GM18868 (cell line): ENCODE results near the gene SLC5A2.

Source experiments
- ATAC-seq: cut with Tn5 transposase; IDR thresholded peaks from one replicate; pipeline ENCODE4 v1.9.1; 2021; ENCODE audit warnings: mild to moderate bottlenecking, moderate library complexity; ENCODE audit not compliant: unreplicated experiment

Gene SLC5A2

DNA sequence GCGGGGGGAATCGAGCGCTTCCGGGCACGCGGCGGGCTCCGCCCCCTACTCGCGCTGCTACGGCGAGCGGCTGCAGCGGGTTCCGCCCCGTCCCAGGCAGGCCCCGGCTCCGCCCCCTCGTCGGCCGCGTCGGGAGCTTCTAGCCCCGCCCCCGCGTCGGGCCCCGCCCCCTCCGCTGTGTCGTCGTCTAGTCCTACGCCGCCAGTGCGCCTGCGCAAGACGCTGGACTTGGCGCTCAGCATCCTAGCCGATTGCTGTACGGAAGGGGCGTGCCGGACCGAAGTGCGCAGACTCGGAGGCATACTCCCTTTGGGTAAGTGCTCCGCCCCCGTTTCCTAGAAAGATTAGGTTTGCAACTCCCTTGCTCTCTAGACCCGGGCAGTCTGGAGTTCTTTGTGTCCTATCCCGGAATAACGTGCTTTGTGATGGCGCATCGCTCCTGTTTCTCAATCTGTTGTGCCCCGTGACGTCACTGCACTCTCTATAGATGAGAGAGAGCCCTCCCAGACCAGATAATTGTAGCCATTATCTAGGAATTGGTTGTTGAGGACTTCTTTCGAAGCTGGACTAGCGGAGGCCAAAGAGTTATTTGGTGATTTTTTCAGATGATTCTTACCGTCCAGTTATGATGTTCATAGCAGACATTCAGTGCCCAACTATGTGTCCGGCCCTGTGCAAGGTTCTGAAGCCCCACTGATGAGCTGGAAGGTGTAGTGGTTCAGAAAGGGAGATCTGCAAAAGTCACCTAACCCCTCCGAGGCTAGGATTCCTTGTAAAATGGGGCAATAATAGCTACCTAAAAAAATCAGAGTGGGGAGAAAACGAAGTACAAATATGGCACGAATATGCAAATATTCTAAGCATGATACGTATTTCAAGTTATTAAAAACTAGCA, 23.0 kb upstream of the SLC5A2 start:
- peak; percentile 70 for ATAC-seq

DNA sequence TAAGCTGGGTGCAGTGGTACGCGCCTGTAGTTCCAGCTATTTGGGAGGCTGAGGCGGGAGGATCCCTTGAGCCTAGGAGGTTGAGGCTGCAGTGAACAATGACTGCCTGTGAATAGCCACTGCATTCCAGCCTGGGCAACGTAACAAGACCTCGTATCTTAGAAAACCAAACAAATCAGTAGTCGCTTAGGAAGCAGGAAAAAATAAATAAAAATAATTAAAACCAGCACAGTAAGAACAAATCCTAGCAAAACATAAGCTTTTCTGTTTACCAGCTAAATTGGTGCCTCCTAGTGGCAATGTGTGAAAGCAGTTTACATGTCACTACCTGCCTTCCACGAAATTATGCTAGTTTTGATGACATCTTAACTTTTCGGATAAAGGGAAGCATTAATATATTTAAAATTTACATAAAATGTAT, 22.3 kb upstream of the SLC5A2 start:
- ATAC-seq: no peak

DNA sequence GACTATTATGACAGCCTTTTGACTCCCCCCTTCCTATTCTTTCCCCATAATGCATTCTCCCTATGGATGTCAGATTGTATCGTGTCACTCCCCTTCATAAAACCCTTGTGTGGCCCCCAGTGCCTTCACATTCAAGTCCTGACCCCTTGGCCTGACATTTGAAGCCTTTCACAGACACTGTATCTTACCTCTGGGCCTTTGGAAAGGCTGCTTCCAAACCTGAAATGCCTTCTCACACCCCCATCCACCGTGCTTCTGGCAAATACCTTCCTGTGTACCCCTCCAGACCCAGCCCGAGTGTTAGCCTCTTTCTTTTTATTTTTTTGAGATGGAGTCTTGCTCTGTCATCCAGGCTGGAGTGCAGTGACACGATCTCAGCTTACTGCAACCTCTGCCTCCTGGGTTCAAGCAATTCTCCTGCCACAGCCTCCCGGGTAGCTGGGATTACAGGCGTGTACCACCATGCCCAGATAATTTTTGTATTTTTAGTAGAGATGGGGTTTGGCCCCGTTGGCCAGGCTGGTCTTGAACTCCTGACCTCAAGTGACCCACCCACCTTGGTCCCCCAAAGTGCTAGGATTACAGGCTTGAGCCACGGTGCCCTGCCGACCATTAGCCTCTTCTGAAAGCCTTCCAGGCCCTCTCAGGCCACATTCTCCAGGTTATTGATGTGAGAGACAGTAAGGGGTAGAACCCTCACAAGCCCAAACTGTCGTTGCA, 21.6 kb upstream of the SLC5A2 start:
- ATAC-seq: no peak

DNA sequence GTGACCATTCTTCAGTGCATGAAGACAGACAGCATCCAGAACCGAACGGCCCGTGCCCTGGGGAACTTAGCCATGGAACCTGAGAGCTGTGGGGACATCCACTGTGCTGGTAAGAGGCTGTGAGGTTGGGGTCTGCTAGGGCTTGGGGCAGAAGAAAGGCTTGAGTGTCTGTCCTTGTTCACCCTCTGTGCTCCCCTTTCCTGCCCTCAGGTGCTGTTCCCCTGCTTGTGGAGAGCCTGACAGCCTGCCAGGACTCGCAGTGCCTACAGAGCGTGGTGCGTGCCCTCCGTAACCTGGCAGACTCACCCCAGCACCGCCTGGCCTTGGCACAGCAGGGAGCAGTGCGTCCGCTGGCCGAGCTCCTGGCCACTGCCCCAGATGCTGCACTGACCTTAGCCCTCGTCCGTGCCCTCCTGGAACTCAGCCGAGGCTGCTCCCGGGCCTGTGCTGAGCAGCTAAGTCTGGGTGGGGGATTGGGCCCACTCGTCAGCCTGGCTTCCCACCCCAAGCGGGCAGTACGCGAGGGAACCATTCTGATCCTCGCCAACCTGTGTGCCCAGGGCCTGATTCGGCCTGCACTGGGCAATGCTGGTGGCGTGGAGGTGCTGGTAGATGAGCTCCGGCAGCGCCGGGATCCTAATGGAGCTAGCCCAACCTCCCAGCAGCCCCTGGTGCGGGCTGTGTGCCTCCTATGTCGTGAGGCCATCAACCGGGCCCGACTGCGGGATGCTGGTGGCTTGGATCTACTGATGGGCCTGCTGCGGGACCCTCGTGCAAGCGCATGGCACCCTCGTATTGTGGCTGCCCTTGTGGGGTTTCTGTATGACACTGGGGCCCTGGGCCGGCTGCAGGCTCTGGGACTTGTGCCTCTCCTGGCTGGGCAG, 20.8 kb upstream of the SLC5A2 start:
- ATAC-seq: no peak

DNA sequence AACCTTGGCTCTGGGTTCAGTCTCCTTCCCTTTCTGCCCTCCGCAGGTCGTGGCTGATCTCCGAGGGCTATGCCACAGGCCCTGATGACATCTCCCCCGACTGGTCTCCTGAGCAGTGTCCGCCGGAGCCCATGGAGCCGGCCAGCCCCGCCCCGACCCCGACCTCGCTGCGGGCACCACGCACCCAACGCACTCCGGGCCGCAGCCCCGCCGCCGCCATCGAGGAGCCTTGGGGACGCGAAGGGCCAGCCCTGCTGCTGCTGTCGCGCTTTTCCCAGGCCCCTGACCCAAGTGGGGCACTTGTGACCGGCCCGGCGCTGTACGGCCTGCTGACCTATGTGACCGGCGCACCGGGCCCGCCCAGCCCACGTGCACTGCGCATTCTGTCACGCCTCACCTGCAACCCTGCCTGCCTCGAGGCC, 18.6 kb upstream of the SLC5A2 start:
- no peak for ATAC-seq

DNA sequence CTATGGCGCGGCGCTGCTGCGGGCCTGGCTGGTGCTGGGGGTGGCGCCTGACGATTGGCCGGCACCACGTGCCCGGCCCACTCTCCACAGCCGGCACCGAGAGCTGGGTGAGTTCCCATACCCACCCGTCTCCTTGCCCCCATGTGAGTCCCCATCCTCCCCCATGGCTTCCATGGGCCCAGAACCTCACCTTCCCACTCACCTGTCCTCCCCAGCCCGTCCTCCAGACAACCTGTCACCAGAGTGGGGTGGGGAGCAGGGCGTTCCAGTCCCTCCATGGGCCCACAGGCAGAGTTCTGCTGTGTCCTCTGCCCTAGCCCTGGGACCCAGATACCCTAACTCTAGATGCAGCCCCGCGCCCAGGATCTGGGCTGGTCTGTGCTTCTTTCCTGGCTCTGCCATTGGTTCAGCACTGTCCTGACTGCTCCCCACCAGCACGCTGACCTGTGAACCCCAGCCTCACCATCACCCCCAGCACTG, 18.1 kb upstream of the SLC5A2 start:
- no peak for ATAC-seq

DNA sequence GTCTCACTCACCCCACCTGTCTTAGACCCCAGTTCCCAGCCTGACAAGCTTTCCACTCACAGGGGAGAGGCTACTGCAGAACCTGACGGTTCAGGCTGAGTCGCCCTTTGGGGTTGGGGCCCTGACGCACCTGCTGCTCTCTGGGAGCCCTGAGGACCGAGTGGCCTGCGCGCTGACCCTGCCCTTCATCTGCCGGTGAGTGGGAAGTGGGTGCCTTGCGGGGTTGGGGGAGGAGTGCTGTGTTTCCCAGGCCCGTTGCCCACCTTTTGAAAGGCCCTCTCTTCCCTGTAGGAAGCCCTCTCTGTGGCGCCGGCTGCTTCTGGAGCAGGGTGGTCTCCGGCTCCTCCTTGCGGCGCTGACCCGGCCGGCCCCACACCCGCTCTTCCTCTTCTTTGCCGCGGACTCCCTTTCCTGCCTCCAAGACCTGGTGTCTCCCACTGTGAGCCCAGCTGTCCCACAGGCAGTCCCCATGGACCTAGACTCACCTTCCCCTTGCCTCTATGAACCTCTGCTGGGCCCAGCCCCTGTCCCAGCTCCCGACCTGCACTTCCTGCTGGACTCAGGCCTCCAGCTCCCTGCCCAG, 17.0 kb upstream of the SLC5A2 start:
- no peak for ATAC-seq

DNA sequence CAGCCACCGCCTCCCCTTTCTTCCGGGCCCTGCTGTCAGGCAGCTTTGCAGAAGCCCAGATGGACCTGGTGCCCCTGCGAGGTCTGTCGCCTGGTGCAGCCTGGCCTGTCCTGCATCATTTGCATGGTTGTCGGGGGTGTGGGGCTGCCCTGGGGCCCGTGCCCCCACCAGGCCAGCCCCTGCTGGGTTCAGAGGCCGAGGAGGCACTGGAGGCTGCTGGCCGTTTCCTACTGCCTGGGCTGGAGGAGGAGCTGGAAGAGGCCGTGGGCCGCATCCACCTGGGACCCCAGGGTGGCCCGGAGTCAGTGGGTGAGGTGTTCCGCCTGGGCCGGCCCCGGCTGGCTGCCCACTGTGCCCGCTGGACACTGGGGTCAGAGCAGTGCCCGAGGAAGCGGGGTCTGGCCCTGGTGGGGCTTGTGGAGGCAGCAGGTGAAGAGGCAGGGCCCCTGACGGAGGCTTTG, 16.5 kb upstream of the SLC5A2 start:
- no peak for ATAC-seq

DNA sequence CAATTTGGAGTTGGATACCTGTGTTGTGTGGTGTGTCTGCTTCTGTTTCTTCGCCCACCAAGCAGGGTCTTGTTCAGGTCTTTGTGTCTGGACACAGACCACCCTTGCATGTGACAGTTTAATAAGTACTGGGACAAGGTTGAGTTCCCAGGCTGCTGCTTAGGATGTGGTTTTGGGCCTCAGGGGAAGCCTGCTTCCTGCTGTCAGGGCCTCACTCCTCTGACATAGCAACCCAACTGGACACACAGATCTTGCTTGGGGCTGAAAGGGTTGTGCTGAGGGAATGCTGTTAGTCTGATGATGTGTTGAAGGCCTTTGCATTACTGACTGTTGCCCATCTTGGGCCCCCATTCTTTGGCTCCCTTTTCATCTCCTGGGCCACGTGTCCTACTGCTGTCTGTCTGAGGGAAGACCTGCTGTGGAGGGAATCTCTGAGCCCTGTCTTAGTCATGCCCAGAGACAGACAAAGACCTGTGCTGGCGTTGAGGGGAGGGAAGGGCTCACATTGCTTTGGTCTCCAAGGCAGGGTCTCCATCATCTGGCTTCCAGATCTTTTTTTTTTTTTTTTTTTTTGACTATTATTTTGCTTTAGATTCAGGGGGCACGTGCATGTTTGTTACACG, 15.7 kb upstream of the SLC5A2 start:
- no peak for ATAC-seq

DNA sequence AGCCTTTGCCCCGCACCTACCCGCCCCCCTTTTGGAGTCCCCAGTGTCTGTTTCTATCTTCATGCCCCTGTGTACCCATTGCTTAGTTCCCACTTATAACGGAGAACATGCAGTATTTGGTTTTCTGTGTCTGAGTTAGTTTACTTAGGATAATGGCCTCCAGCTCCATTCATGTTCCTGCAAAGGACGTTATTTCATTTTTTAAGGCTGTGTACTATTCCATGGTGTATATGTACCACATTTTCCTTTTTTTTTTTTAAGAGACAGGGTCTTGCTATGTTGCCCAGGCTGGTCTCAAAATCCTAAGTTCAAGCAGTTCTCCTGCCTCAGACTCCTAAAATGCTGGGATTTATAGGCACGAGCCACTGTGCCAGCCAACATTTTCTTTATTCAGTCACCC, 15.1 kb upstream of the SLC5A2 start:
- ATAC-seq: no peak

DNA sequence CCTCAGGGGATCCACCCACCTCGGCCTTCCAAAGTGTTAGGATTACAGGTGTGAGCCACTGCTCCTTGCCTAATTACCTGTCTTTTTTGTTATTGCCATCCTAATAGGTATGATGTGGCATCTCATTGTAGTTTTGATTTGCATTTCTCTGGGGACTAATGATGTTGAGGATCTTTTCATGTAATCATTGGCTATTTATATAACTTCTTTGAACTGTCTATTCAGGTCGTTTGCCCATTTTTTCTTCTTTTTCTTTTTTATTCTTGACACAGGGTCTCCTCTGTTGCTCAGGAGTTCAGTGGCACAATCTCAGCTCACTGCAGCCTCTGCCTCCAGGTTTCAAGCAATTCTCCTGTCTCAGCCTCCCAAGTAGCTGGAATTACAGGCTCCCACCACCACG, 12.3 kb upstream of the SLC5A2 start:
- no peak for ATAC-seq

DNA sequence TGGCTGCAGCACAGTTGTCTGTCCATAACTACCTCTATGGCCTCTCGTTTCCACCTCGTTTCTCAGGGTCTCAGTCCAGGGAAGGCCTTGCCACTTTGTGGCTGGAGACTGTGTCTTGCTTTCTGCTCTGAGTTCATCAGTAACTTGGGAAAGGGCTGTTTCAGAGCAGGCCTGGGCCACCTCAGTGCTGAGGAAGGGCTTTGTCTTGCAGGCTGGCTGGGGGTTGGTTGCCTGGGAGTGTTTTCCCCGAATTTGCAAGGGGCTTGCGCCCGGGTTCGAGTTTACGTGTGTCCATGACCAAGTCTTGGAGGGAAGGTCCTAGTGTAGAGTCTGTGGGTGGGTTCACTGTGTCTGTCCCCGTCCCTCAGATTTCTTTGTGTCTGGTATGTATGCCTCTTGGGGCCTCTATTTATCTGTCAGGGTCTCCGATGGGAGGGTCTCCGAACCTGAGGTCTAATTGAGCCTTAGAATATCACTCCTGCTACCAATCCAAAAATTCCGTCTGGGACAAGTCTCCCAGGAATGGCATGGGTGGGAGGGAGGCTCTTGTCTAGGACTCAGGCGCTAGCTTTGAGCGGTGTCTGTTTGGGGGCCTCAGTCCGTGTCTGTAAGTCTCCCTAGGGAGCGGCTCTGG, 11.6 kb upstream of the SLC5A2 start:
- ATAC-seq: no peak

DNA sequence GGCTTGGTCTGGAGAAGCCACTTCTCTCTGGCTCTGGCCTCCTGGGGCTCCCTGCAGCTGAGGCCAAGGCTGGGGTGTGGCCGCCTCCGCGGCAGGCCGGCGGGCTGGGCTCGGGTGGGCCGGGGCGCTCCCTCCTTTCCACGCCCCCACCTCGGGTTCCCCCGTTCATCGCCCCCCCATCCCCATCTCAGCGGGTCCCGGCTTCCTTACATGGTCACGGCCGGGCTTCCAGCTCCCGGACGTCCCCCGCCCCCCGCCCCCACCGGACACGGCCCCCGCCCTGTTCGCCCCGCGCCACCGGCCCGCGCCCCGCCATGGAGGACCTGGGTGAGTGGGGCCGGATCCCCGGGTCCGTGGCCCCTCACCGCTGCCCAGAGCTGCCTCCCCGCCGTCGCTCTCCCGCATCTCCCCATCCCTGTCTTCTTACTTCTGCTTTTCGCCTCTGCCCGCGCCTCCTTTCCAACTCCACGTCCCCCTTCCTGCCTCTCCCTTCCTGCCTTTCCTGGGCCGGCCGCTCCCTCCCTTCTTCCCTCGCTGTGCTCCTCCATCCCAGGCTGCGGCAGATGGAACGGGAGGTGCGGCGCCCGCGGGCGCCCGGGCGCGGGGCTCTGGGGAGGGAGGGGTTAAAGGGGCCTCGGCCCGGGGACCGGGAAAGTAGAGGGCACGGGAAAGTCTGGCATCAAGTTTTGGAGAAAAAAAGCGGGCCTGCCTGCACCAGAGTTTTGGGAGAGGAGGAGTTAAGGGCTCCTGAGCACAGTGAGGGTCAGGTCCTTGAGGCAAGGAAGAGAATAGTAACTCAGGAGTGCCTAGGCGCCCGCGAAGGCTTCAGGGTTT, 10.8 kb upstream of the SLC5A2 start, which contains the start of gene TGFB1I1:
TSS of gene TGFB1I1 (plus strand) at position 278 of the 834 bp plus-strand sequence. CDS start at position 315, 37 bp downstream.
- no peak for ATAC-seq

DNA sequence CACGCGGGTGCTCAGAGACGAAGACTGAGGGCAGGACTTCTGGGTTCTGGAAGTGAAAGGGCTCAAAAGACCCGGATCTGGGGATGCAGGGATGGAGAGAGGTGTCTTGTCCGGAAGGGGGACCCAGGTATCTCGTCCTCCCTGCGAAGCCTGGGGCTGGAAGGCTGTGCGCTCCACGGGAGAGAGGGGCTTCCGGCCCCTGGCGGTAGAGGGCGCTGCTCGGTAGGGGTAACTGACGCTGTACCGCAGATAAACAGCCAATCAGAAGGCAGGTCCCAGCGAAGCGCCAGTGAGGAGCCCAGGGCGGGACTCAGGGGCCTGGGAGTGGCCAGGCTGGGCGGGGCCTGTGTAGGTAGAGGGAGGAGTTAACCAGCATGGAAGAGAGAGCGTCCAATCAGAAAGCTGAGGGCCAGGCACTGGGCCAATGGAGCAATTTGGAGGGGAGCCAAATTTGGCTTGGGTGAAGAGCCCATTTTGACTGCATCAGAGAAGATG, 10.2 kb upstream of the SLC5A2 start:
- no peak for ATAC-seq

DNA sequence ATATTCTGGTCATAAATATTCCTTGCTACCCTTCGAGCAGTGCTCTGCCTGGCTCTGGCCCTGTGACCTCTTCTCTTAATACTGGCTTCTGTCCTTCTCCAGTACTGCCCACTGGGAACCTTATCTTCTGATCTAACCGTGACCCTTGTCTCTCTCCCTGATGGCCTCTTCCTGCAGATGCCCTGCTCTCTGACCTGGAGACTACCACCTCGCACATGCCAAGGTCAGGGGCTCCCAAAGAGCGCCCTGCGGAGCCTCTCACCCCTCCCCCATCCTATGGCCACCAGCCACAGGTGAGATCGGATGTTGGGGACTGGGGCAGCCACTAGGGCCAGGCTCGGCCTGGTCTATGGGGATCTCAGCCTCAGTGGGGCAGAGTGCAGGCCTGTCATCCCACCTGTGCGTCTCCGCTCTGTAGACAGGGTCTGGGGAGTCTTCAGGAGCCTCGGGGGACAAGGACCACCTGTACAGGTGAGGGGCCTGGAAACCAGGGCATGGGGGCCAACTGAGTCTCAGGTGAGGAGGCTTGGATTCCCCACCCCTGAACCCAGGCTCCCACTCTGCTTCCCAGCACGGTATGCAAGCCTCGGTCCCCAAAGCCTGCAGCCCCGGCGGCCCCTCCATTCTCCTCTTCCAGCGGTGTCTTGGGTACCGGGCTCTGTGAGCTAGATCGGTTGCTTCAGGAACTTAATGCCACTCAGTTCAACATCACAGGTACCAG, 9.5 kb upstream of the SLC5A2 start:
- no peak for ATAC-seq

DNA sequence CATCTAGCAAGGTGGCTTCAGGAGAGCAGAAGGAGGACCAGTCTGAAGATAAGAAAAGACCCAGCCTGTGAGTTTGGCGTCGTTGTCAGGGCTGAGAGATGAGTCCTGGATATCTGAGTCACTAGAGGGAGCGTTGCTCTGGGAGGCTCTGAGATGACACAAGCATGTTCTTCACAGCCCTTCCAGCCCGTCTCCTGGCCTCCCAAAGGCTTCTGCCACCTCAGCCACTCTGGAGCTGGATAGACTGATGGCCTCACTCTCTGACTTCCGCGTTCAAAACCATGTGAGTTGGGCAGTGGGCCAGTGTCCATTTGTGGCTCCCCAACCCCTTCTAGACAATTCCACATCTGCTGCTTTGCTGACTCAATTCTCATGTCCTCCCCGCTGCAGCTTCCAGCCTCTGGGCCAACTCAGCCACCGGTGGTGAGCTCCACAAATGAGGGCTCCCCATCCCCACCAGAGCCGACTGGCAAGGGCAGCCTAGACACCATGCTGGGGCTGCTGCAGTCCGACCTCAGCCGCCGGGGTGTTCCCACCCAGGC, 8.7 kb upstream of the SLC5A2 start:
- ATAC-seq: no peak
